WTC11 (cell line): Measurements from ENCODE around the gene OPN1SW.

ENCODE experiments used
- CTCF ChIP-seq: fragments of 200-600 bp; IDR thresholded peaks from 2 replicates; pipeline ENCODE4 v1.8.0; 2022; ENCODE audit warnings: antibody characterized with exemption
- IRF2 ChIP-seq: sonication (generic); formaldehyde crosslinking; IDR thresholded peaks from 2 replicates; pipeline ENCODE4 v1.8.0; 2022; ENCODE audit warnings: low read depth, missing genetic modification reagents, borderline replicate concordance
- JUN ChIP-seq: sonication (generic); formaldehyde crosslinking; IDR thresholded peaks from 2 replicates; pipeline ENCODE4 v1.8.0; 2023; ENCODE audit warnings: mild to moderate bottlenecking, missing genetic modification reagents
- NFATC4 ChIP-seq: fragments of 250-450 bp; sonication (Bioruptor Pico); IDR thresholded peaks from 2 replicates; pipeline ENCODE4 v1.9.0; 2021; ENCODE audit warnings: mild to moderate bottlenecking
- SMAD3 ChIP-seq: sonication (generic); formaldehyde crosslinking; IDR thresholded peaks from 2 replicates; pipeline ENCODE4 v1.8.0; 2022; ENCODE audit warnings: missing genetic modification reagents, mild to moderate bottlenecking, borderline replicate concordance
- SOX15 ChIP-seq: fragments of 250-450 bp; sonication (Bioruptor Pico); IDR thresholded peaks from 2 replicates; pipeline ENCODE4 v1.9.0; 2021; ENCODE audit warnings: mild to moderate bottlenecking
- SP1 ChIP-seq: sonication (generic); formaldehyde crosslinking; conservative IDR thresholded peaks from 2 replicates; pipeline ENCODE4 v1.8.1; 2022; ENCODE audit warnings: missing genetic modification reagents
- ZNF138 ChIP-seq: sonication (generic); formaldehyde crosslinking; conservative IDR thresholded peaks from 2 replicates; pipeline ENCODE4 v1.8.1; 2022; ENCODE audit warnings: mild to moderate bottlenecking, moderate library complexity, missing genetic modification reagents
- ZNF263 ChIP-seq: sonication (generic); formaldehyde crosslinking; IDR thresholded peaks from 2 replicates; pipeline ENCODE4 v1.8.1; 2022; ENCODE audit warnings: low read depth, mild to moderate bottlenecking, moderate library complexity, missing genetic modification reagents
- TF ChIP-seq, protein P1 (sequence below): sonication (generic); formaldehyde crosslinking; IDR thresholded peaks from 2 replicates; pipeline ENCODE4 v1.8.1; 2022; ENCODE audit warnings: missing genetic modification reagents, borderline replicate concordance
- TF ChIP-seq, protein P2 (sequence below): sonication (generic); formaldehyde crosslinking; IDR thresholded peaks from 2 replicates; pipeline ENCODE4 v1.8.0; 2022; ENCODE audit warnings: mild to moderate bottlenecking, missing genetic modification reagents
- TF ChIP-seq, protein P3 (sequence below): sonication (generic); formaldehyde crosslinking; conservative IDR thresholded peaks from 2 replicates; pipeline ENCODE4 v1.8.1; 2023; ENCODE audit warnings: mild to moderate bottlenecking, low read depth, missing genetic modification reagents, moderate library complexity
- TF ChIP-seq, protein P4 (sequence below): sonication (generic); formaldehyde crosslinking; IDR thresholded peaks from 2 replicates; pipeline ENCODE4 v1.8.1; 2022; ENCODE audit warnings: mild to moderate bottlenecking, missing genetic modification reagents, moderate library complexity, borderline replicate concordance
- TF ChIP-seq, protein P5 (sequence below): sonication (generic); formaldehyde crosslinking; IDR thresholded peaks from 2 replicates; pipeline ENCODE4 v1.8.1; 2023; ENCODE audit warnings: mild to moderate bottlenecking, missing genetic modification reagents, moderate library complexity

DNA sequence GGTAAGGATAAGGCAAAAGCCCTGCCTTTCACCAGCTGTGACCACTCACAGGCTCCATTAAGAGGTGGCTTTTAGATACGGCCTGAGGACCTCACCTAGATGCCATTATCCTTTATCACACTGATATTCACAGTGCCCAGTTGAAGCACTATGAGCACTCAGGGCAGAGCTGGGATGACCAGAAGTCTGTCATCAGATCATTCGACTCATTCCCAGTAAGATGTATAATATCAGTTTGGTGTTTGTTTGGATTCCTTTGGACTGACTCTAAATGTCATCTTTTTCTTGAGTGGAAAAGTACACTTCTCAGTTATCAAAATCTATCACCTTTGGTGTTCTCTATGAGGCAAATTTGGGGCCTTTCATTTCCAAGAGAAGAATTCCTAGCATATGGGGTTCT is 34.9 kb upstream of the OPN1SW start:
- no peak for TF ChIP-seq SMAD3 (CRISPR knock-in tag)
- no peak for TF ChIP-seq ZNF138 (CRISPR knock-in tag)
- no peak for TF ChIP-seq SP1
- TF ChIP-seq IRF2 (CRISPR knock-in tag): no peak
- no peak for TF ChIP-seq JUN (CRISPR knock-in tag)
- TF ChIP-seq, protein P1, sequence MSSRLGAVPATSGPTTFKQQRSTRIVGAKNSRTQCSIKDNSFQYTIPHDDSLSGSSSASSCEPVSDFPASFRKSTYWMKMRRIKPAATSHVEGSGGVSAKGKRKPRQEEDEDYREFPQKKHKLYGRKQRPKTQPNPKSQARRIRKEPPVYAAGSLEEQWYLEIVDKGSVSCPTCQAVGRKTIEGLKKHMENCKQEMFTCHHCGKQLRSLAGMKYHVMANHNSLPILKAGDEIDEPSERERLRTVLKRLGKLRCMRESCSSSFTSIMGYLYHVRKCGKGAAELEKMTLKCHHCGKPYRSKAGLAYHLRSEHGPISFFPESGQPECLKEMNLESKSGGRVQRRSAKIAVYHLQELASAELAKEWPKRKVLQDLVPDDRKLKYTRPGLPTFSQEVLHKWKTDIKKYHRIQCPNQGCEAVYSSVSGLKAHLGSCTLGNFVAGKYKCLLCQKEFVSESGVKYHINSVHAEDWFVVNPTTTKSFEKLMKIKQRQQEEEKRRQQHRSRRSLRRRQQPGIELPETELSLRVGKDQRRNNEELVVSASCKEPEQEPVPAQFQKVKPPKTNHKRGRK: no peak
- no peak for TF ChIP-seq ZNF263 (CRISPR knock-in tag)
- no peak for TF ChIP-seq NFATC4 (CRISPR knock-in tag)
- no peak for TF ChIP-seq CTCF
- TF ChIP-seq, protein P2, sequence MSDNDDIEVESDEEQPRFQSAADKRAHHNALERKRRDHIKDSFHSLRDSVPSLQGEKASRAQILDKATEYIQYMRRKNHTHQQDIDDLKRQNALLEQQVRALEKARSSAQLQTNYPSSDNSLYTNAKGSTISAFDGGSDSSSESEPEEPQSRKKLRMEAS (CRISPR knock-in tag): no peak
- TF ChIP-seq, protein P3, sequence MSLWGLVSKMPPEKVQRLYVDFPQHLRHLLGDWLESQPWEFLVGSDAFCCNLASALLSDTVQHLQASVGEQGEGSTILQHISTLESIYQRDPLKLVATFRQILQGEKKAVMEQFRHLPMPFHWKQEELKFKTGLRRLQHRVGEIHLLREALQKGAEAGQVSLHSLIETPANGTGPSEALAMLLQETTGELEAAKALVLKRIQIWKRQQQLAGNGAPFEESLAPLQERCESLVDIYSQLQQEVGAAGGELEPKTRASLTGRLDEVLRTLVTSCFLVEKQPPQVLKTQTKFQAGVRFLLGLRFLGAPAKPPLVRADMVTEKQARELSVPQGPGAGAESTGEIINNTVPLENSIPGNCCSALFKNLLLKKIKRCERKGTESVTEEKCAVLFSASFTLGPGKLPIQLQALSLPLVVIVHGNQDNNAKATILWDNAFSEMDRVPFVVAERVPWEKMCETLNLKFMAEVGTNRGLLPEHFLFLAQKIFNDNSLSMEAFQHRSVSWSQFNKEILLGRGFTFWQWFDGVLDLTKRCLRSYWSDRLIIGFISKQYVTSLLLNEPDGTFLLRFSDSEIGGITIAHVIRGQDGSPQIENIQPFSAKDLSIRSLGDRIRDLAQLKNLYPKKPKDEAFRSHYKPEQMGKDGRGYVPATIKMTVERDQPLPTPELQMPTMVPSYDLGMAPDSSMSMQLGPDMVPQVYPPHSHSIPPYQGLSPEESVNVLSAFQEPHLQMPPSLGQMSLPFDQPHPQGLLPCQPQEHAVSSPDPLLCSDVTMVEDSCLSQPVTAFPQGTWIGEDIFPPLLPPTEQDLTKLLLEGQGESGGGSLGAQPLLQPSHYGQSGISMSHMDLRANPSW (CRISPR knock-in tag): no peak
- no peak for TF ChIP-seq SOX15 (CRISPR knock-in tag)
- TF ChIP-seq, protein P4, sequence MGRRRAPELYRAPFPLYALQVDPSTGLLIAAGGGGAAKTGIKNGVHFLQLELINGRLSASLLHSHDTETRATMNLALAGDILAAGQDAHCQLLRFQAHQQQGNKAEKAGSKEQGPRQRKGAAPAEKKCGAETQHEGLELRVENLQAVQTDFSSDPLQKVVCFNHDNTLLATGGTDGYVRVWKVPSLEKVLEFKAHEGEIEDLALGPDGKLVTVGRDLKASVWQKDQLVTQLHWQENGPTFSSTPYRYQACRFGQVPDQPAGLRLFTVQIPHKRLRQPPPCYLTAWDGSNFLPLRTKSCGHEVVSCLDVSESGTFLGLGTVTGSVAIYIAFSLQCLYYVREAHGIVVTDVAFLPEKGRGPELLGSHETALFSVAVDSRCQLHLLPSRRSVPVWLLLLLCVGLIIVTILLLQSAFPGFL (CRISPR knock-in tag): no peak
- TF ChIP-seq, protein P5, sequence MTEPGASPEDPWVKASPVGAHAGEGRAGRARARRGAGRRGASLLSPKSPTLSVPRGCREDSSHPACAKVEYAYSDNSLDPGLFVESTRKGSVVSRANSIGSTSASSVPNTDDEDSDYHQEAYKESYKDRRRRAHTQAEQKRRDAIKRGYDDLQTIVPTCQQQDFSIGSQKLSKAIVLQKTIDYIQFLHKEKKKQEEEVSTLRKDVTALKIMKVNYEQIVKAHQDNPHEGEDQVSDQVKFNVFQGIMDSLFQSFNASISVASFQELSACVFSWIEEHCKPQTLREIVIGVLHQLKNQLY (CRISPR knock-in tag): no peak
